Panc1 (cell line): ENCODE measurements around the gene ZBED1. TPM values are rescaled to one million over a fixed set of nuclear protein-coding genes. Genes with fewer than 3 reads are reported as not detected.

Experiments
- ATAC-seq: fragments of 200-7000 bp; cut with Tn5 transposase; 2 replicates; pipeline ENCODE4 v1.9.1; 2020; ENCODE audit warnings: mild to moderate bottlenecking, moderate library complexity
- BruUV-seq: library from RNA; stranded (reverse); fragments of 400-500 nt; replicated peaks from 2 replicates; lab custom pipeline; 2021; lab: Mats Ljungman, UMichigan
- CTCF ChIA-PET: fragments of 300-600 bp; sonication (Branson Sonifier 250); formaldehyde crosslinking; loops from one replicate; lab custom pipeline; 2022; ENCODE audit warnings: antibody characterized with exemption; lab: Charles Lee
- POLR2A ChIA-PET: fragments of 300-600 bp; sonication (Branson Sonifier 250); formaldehyde crosslinking; loops from one replicate; lab custom pipeline; 2022; ENCODE audit warnings: antibody characterized with exemption; lab: Charles Lee
- DNase-seq: peaks from one replicate; pipeline ENCODE4 v3.0.0-alpha.2; 2010; ENCODE audit warnings: low read depth, low spot score
- H3K27ac ChIP-seq: 2 replicates; pipeline ENCODE4 v1.5.1; 2011; ENCODE audit warnings: mild to moderate bottlenecking, low read length, inconsistent platforms
- H3K27me3 ChIP-seq: fragments of 200-500 bp; sonication (Bioruptor generic); 2 replicates; pipeline ENCODE4 v1.6.0; 2014; ENCODE audit warnings: low read length, inconsistent platforms; ENCODE audit not compliant: control insufficient read depth, insufficient read depth
- H3K36me3 ChIP-seq: fragments of 200-500 bp; sonication (Bioruptor generic); 2 replicates; pipeline ENCODE4 v1.5.1; 2014; ENCODE audit warnings: inconsistent platforms, mild to moderate bottlenecking, low read length, moderate library complexity; ENCODE audit not compliant: control insufficient read depth, insufficient read depth
- H3K4me1 ChIP-seq: 2 replicates; pipeline ENCODE4 v1.5.1; 2011; ENCODE audit warnings: inconsistent platforms, mild to moderate bottlenecking, low read length, moderate library complexity; ENCODE audit not compliant: control insufficient read depth, insufficient read depth
- H3K4me3 ChIP-seq, 2 experiments: 2 replicates each; pipeline ENCODE4 v1.5.1; 2011 to 2012; ENCODE audit warnings: low read depth in 2 of 2, low read length in 2 of 2, mild to moderate bottlenecking in 2 of 2, inconsistent platforms in 1 of 2, moderate library complexity in 1 of 2
- H3K9me3 ChIP-seq: fragments of 200-500 bp; sonication (Bioruptor generic); 2 replicates; pipeline ENCODE4 v1.5.1; 2014; ENCODE audit warnings: low read depth, mild to moderate bottlenecking, inconsistent platforms, low read length, moderate library complexity; ENCODE audit not compliant: control insufficient read depth, insufficient read depth
- POLR2AphosphoS5 ChIP-seq: IDR thresholded peaks from 2 replicates; pipeline ENCODE4 v1.6.1; 2012; ENCODE audit warnings: mild to moderate bottlenecking, low read depth, low read length, moderate library complexity
- SIN3A ChIP-seq: IDR thresholded peaks from 2 replicates; pipeline ENCODE4 v1.6.1; 2012; ENCODE audit warnings: low read depth, mild to moderate bottlenecking, low read length, moderate library complexity, borderline replicate concordance; ENCODE audit not compliant: insufficient read depth
- TCF7L2 ChIP-seq: IDR thresholded peaks from 2 replicates; pipeline ENCODE4 v1.6.1; 2011; ENCODE audit warnings: mild to moderate bottlenecking, low read depth, low read length, inconsistent platforms
- in situ Hi-C: cut with HindIII; loops from 2 replicates; pipeline ENCODE4 v1.10.0; 2016; ENCODE audit warnings: low sequenced_read_pairs, low pct_unique_long_range_greater_than_20kb
- intact Hi-C: fragments of 100-400 bp; cut with micrococcal nuclease; formaldehyde crosslinking; loops from one replicate; pipeline ENCODE4 v1.10.0; 2022; ENCODE audit not compliant: unreplicated experiment
- total RNA-seq: library from RNA; stranded (reverse); gene quantifications from one replicate; pipeline ENCODE4 v1.2.1, GENCODE V29; 2021; ENCODE audit not compliant: unreplicated experiment
- TF ChIP-seq, protein P1 (sequence below): fragments of 450-650 bp; IDR thresholded peaks from 2 replicates; pipeline ENCODE4 v1.5.1; 2017; ENCODE audit warnings: mild to moderate bottlenecking
- TF ChIP-seq, protein P2 (sequence below), 2 experiments: IDR thresholded peaks; 2 replicates each; pipeline ENCODE4 v1.6.1; 2011 to 2012; ENCODE audit warnings: low read depth in 2 of 2, control low read depth in 1 of 2, low read length in 1 of 2, mild to moderate bottlenecking in 1 of 2, moderate library complexity in 1 of 2; ENCODE audit not compliant: insufficient read depth in 1 of 2

The ZBED1 gene
- total RNA-seq, 1 experiment from 2014 or later = 23.9 TPM

DNA sequence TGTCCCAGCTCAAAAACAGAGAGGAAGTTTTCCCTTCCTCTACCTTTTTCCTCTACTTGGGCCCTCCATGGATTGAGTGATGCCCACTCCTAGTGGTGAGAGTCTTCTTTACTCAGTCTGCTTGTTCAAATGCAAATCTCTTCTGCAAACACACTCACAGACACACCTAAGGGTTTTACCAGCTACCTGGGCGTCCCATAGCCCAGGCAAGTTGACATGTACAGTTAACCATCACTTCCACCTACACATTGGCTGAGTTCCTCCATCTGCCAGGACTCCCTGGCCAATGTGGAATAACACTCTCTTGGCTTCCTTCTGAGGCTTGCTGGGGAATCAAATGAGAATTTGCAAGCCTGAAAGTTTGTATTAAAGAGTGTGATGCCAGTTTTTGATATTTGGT lies 45.7 kb upstream of the ZBED1 start:
- no peaks in the 10 kb centered on the region for H3K9me3 ChIP-seq
- TF ChIP-seq POLR2AphosphoS5 (no peak), TCF7L2 (no peak), SIN3A (no peak)
- TF ChIP-seq, protein P1, sequence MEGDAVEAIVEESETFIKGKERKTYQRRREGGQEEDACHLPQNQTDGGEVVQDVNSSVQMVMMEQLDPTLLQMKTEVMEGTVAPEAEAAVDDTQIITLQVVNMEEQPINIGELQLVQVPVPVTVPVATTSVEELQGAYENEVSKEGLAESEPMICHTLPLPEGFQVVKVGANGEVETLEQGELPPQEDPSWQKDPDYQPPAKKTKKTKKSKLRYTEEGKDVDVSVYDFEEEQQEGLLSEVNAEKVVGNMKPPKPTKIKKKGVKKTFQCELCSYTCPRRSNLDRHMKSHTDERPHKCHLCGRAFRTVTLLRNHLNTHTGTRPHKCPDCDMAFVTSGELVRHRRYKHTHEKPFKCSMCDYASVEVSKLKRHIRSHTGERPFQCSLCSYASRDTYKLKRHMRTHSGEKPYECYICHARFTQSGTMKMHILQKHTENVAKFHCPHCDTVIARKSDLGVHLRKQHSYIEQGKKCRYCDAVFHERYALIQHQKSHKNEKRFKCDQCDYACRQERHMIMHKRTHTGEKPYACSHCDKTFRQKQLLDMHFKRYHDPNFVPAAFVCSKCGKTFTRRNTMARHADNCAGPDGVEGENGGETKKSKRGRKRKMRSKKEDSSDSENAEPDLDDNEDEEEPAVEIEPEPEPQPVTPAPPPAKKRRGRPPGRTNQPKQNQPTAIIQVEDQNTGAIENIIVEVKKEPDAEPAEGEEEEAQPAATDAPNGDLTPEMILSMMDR = no peak
- TF ChIP-seq, protein P2, sequence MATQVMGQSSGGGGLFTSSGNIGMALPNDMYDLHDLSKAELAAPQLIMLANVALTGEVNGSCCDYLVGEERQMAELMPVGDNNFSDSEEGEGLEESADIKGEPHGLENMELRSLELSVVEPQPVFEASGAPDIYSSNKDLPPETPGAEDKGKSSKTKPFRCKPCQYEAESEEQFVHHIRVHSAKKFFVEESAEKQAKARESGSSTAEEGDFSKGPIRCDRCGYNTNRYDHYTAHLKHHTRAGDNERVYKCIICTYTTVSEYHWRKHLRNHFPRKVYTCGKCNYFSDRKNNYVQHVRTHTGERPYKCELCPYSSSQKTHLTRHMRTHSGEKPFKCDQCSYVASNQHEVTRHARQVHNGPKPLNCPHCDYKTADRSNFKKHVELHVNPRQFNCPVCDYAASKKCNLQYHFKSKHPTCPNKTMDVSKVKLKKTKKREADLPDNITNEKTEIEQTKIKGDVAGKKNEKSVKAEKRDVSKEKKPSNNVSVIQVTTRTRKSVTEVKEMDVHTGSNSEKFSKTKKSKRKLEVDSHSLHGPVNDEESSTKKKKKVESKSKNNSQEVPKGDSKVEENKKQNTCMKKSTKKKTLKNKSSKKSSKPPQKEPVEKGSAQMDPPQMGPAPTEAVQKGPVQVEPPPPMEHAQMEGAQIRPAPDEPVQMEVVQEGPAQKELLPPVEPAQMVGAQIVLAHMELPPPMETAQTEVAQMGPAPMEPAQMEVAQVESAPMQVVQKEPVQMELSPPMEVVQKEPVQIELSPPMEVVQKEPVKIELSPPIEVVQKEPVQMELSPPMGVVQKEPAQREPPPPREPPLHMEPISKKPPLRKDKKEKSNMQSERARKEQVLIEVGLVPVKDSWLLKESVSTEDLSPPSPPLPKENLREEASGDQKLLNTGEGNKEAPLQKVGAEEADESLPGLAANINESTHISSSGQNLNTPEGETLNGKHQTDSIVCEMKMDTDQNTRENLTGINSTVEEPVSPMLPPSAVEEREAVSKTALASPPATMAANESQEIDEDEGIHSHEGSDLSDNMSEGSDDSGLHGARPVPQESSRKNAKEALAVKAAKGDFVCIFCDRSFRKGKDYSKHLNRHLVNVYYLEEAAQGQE (IDR thresholded peaks at IDR 0.05; ENCODE audit: insufficient read depth in 1 of 2, low read depth in 2 of 2, low read length in 1 of 2) = no peak
- H3K4me3 ChIP-seq = no peak overlapping the region
- POLR2A ChIA-PET = no interaction called here
- intact Hi-C loops (no loop called here), in situ Hi-C loops (no loop called here)
- CTCF ChIA-PET = no interaction called here
- H3K36me3 ChIP-seq = no peaks in the 10 kb centered on the region
- BruUV-seq = no TSS peak
- ATAC-seq = no peak
- H3K4me1 ChIP-seq = no peaks in the 10 kb centered on the region
- no peaks in the 10 kb centered on the region for H3K27me3 ChIP-seq
- no peak overlapping the region for H3K27ac ChIP-seq
- DNase-seq = no peak

DNA sequence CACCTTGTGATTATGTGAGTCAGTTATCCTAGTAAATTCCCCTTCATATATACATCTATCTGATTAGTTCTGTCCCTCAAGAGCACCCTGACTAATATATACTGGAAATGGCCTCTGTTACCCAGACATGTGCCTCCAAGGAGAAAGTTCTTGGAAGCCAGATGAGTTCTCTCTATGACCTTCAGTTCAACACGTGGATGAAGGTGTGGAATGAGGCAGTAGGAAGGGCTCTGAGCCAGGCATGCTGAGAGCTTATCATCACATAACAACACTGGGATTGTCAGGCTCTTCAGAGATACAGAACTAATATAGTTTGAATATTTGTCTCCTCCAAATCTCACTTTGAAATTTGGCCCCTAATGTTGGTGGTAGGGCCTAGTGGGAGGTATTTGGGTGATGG lies 44.4 kb upstream of the ZBED1 start:
- no peaks in the 10 kb centered on the region for H3K9me3 ChIP-seq
- ChIA-PET CTCF (no interaction called here), POLR2A (no interaction called here)
- no peak overlapping the region for H3K27ac ChIP-seq
- H3K4me3 ChIP-seq = no peak overlapping the region
- H3K36me3 ChIP-seq = no peaks in the 10 kb centered on the region
- no TSS peak for BruUV-seq
- intact Hi-C loops = no loop called here
- ATAC-seq (no peak), DNase-seq (no peak)
- TF ChIP-seq SIN3A (no peak), POLR2AphosphoS5 (no peak), TCF7L2 (no peak)
- TF ChIP-seq, protein P1 = no peak
- TF ChIP-seq, protein P2 (IDR thresholded peaks at IDR 0.05; ENCODE audit: insufficient read depth in 1 of 2, low read depth in 2 of 2, low read length in 1 of 2) = no peak
- no peaks in the 10 kb centered on the region for H3K27me3 ChIP-seq
- H3K4me1 ChIP-seq = no peaks in the 10 kb centered on the region
- in situ Hi-C loops = no loop called here
